Nephron (organoid): ENCODE data around the gene ELOVL1.
"Not testable (repeated sequence)": the region's sequence is repeated elsewhere in the genome, so short reads cannot be mapped to it uniquely, and the experiment has no call there.

Source experiments
- H3K27ac Mint-ChIP-seq, 3 experiments: 2 replicates each; pipeline ENCODE4 v1.8.0; 2020; ENCODE audit warnings: mixed read lengths in 3 of 3, mild to moderate bottlenecking in 2 of 3, moderate library complexity in 1 of 3
- H3K27me3 Mint-ChIP-seq: 2 replicates; pipeline ENCODE4 v1.8.0; 2021; ENCODE audit warnings: low read depth, mild to moderate bottlenecking, moderate library complexity, mixed read lengths
- H3K36me3 Mint-ChIP-seq: 2 replicates; pipeline ENCODE4 v1.8.0; 2020; ENCODE audit warnings: low read depth, mixed read lengths
- H3K4me1 Mint-ChIP-seq: 2 replicates; pipeline ENCODE4 v1.8.0; 2020; ENCODE audit warnings: mixed read lengths
- H3K4me3 Mint-ChIP-seq, 3 experiments: 2 replicates each; pipeline ENCODE4 v1.8.0; 2020; ENCODE audit warnings: mild to moderate bottlenecking in 3 of 3, mixed read lengths in 3 of 3, moderate library complexity in 2 of 3
- H3K9me3 Mint-ChIP-seq: 2 replicates; pipeline ENCODE4 v1.8.0; 2020; ENCODE audit warnings: mixed read lengths
- TF ChIP-seq, protein P1 (sequence below), 3 experiments: fragments of 200-600 bp; sonication (generic); IDR thresholded peaks; one replicate each; pipeline ENCODE4 v1.5.0; 2021; ENCODE audit warnings: antibody characterized with exemption in 3 of 3; ENCODE audit not compliant: unreplicated experiment in 3 of 3

Gene ELOVL1

GRCh38 chr1:43376723-43377235 is 9.0 kb upstream of the ELOVL1 start:
- Mint-ChIP-seq H3K4me1 (peaks cover 12% of the 10 kb centered on the region), H3K4me3 (no peak overlapping the region), H3K27ac (no peak overlapping the region), H3K27me3 (no peaks in the 10 kb centered on the region), H3K9me3 (no peaks in the 10 kb centered on the region), H3K36me3 (peaks cover 16% of the 10 kb centered on the region)
- TF ChIP-seq, protein P1, sequence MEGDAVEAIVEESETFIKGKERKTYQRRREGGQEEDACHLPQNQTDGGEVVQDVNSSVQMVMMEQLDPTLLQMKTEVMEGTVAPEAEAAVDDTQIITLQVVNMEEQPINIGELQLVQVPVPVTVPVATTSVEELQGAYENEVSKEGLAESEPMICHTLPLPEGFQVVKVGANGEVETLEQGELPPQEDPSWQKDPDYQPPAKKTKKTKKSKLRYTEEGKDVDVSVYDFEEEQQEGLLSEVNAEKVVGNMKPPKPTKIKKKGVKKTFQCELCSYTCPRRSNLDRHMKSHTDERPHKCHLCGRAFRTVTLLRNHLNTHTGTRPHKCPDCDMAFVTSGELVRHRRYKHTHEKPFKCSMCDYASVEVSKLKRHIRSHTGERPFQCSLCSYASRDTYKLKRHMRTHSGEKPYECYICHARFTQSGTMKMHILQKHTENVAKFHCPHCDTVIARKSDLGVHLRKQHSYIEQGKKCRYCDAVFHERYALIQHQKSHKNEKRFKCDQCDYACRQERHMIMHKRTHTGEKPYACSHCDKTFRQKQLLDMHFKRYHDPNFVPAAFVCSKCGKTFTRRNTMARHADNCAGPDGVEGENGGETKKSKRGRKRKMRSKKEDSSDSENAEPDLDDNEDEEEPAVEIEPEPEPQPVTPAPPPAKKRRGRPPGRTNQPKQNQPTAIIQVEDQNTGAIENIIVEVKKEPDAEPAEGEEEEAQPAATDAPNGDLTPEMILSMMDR (IDR thresholded peaks at IDR 0.05; ENCODE audit: unreplicated experiment in 3 of 3) = no peak

DNA sequence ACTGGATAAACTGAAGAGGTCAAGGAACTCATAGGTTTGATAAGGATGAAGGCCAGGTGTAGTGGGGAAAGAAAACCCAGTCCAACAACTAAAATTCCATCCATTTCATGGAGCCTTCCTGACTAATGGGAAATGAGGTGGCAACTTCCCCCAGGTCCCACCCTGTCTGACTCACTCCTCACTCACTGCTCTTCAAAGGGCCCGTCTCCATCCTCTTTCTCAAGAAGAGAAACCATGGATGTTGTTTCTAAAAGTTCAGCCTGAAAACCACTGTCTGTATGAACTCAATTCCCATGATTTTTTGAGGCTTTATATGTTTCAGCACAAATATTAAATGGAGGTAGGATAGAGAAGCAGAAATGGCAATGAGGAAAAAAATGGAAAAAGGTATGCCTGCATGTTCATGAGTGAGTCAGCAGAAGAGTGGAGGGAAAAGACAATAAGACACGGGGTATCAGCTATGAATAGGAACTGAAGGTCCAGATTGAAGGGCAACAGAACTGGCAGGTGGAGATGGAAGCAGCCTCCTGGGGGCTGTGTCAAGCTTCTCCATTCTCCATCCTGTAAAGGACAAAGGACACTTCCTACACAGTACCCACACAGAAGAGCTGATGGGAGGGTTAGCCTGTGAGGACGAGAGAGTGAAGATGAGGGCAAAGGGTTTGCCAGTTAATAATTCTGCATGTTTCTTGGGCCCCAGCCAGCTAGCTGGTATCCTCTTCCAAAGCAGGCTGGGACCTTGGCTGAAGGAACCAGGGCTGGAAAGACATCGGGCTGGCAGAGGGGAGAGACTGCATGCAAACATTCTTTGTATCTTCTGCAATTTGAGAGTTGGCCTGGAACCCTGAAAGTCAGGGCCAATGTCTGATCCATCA is 5.5 kb upstream of the ELOVL1 start:
- Mint-ChIP-seq H3K9me3 (no peaks in the 10 kb centered on the region), H3K36me3 (no peaks in the 10 kb centered on the region), H3K4me1 (peaks cover 10% of the 10 kb centered on the region), H3K27me3 (no peaks in the 10 kb centered on the region), H3K4me3 (no peak overlapping the region), H3K27ac (no peak overlapping the region)
- TF ChIP-seq, protein P1 (IDR thresholded peaks at IDR 0.05; ENCODE audit: unreplicated experiment in 3 of 3) = no peak

DNA sequence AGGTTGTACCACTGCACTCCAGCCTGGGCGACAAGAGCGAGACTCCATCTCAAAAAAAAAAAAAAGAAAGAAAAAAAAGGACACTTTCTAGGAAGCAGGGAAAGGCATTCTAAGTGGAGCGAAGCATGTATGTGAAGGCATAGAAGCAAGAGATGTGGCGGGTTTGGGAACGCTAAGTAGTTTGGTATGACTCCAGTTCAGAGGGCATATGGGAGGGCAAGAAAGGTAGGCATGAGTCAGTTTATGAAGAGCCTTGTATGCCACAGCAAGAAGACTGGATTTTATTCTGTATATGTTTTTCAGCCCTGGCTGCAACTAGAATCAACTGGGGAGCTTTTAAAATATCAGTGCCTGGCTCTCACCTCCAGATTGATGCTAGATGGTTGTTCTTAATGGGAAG is 4.4 kb upstream of the ELOVL1 start:
- peaks cover 13% of the 10 kb centered on the region for H3K4me1 Mint-ChIP-seq
- TF ChIP-seq, protein P1 (IDR thresholded peaks at IDR 0.05; ENCODE audit: unreplicated experiment in 3 of 3) = no peak
- no peak overlapping the region for H3K27ac Mint-ChIP-seq
- no peak overlapping the region for H3K4me3 Mint-ChIP-seq
- no peaks in the 10 kb centered on the region for H3K36me3 Mint-ChIP-seq
- no peaks in the 10 kb centered on the region for H3K9me3 Mint-ChIP-seq
- no peaks in the 10 kb centered on the region for H3K27me3 Mint-ChIP-seq

GRCh38 chr1:43370564-43370963 is 2.8 kb upstream of the ELOVL1 start:
- Mint-ChIP-seq H3K27ac (peak overlapping the region in 1 of 3 experiments; percentile 19), H3K9me3 (no peaks in the 10 kb centered on the region), H3K4me3 (peak overlapping the region; percentile 12 to 76 (median 28))

DNA sequence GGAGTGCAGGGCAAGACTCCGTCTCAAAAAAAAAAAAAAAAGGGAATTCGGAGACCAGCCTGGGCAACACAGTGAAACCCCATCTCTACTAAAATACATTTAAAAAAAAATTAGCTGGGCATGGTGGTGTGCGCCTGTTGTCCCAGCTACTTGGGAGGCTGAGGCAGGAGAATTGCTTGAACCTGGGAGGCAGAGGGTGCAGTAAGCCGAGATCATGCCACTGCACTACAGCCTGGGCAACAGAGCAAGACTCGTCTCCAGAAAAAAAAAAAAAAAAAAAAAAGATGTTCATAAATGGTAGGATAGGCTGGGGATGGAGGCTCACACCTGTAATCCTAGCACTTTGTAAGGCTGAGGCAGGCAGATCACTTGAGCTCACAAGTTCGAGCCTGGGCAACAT is 2.0 kb upstream of the ELOVL1 start:
- not testable (repeated sequence) for H3K27ac Mint-ChIP-seq, H3K27me3 Mint-ChIP-seq, H3K9me3 Mint-ChIP-seq, H3K4me3 Mint-ChIP-seq
- peaks cover 11% of the 10 kb centered on the region for H3K36me3 Mint-ChIP-seq
- H3K4me1 Mint-ChIP-seq = peaks cover 25% of the 10 kb centered on the region

More at GRCh38 chr1:43370564-43370963, 2.8 kb upstream of the ELOVL1 start:
- TF ChIP-seq, protein P1 (IDR thresholded peaks at IDR 0.05; ENCODE audit: unreplicated experiment in 3 of 3) = no peak
- no peaks in the 10 kb centered on the region for H3K27me3 Mint-ChIP-seq
- H3K36me3 Mint-ChIP-seq = peaks cover 6% of the 10 kb centered on the region
- peaks cover 19% of the 10 kb centered on the region for H3K4me1 Mint-ChIP-seq

GRCh38 chr1:43368646-43369020 is 822 bp upstream of the ELOVL1 start:
- no peaks in the 10 kb centered on the region for H3K27me3 Mint-ChIP-seq
- H3K4me3 Mint-ChIP-seq = peak overlapping the region; percentile 84 to 90 (median 90)
- H3K9me3 Mint-ChIP-seq = no peaks in the 10 kb centered on the region
- H3K4me1 Mint-ChIP-seq = peaks cover 25% of the 10 kb centered on the region
- peak overlapping the region; percentile 81 to 98 (median 87) for H3K27ac Mint-ChIP-seq
- TF ChIP-seq, protein P1 (IDR thresholded peaks at IDR 0.05; ENCODE audit: unreplicated experiment in 3 of 3) = no peak
- peaks cover 22% of the 10 kb centered on the region for H3K36me3 Mint-ChIP-seq
